Panc1 (cell line): ENCODE measurements around the gene ARHGEF7. TPM values are rescaled to one million over a fixed set of nuclear protein-coding genes. Genes with fewer than 3 reads are reported as not detected.
"Not testable (repeated sequence)": the region's sequence is repeated elsewhere in the genome, so short reads cannot be mapped to it uniquely, and the experiment has no call there.

Source experiments
- ATAC-seq: fragments of 200-7000 bp; cut with Tn5 transposase; 2 replicates; pipeline ENCODE4 v1.9.1; 2020; ENCODE audit warnings: mild to moderate bottlenecking, moderate library complexity
- BruUV-seq: library from RNA; stranded (reverse); fragments of 400-500 nt; replicated peaks from 2 replicates; lab custom pipeline; 2021; lab: Mats Ljungman, UMichigan
- CTCF ChIA-PET: fragments of 300-600 bp; sonication (Branson Sonifier 250); formaldehyde crosslinking; loops from one replicate; lab custom pipeline; 2022; ENCODE audit warnings: antibody characterized with exemption; lab: Charles Lee
- POLR2A ChIA-PET: fragments of 300-600 bp; sonication (Branson Sonifier 250); formaldehyde crosslinking; loops from one replicate; lab custom pipeline; 2022; ENCODE audit warnings: antibody characterized with exemption; lab: Charles Lee
- DNase-seq: peaks from one replicate; pipeline ENCODE4 v3.0.0-alpha.2; 2010; ENCODE audit warnings: low read depth, low spot score
- H3K27ac ChIP-seq: 2 replicates; pipeline ENCODE4 v1.5.1; 2011; ENCODE audit warnings: mild to moderate bottlenecking, low read length, inconsistent platforms
- H3K27me3 ChIP-seq: fragments of 200-500 bp; sonication (Bioruptor generic); 2 replicates; pipeline ENCODE4 v1.6.0; 2014; ENCODE audit warnings: low read length, inconsistent platforms; ENCODE audit not compliant: control insufficient read depth, insufficient read depth
- H3K36me3 ChIP-seq: fragments of 200-500 bp; sonication (Bioruptor generic); 2 replicates; pipeline ENCODE4 v1.5.1; 2014; ENCODE audit warnings: inconsistent platforms, mild to moderate bottlenecking, low read length, moderate library complexity; ENCODE audit not compliant: control insufficient read depth, insufficient read depth
- H3K4me1 ChIP-seq: 2 replicates; pipeline ENCODE4 v1.5.1; 2011; ENCODE audit warnings: inconsistent platforms, mild to moderate bottlenecking, low read length, moderate library complexity; ENCODE audit not compliant: control insufficient read depth, insufficient read depth
- H3K4me3 ChIP-seq, 2 experiments: 2 replicates each; pipeline ENCODE4 v1.5.1; 2011 to 2012; ENCODE audit warnings: low read depth in 2 of 2, low read length in 2 of 2, mild to moderate bottlenecking in 2 of 2, inconsistent platforms in 1 of 2, moderate library complexity in 1 of 2
- H3K9me3 ChIP-seq: fragments of 200-500 bp; sonication (Bioruptor generic); 2 replicates; pipeline ENCODE4 v1.5.1; 2014; ENCODE audit warnings: low read depth, mild to moderate bottlenecking, inconsistent platforms, low read length, moderate library complexity; ENCODE audit not compliant: control insufficient read depth, insufficient read depth
- in situ Hi-C: cut with HindIII; loops from 2 replicates; pipeline ENCODE4 v1.10.0; 2016; ENCODE audit warnings: low sequenced_read_pairs, low pct_unique_long_range_greater_than_20kb
- intact Hi-C: fragments of 100-400 bp; cut with micrococcal nuclease; formaldehyde crosslinking; loops from one replicate; pipeline ENCODE4 v1.10.0; 2022; ENCODE audit not compliant: unreplicated experiment
- total RNA-seq: library from RNA; stranded (reverse); gene quantifications from one replicate; pipeline ENCODE4 v1.2.1, GENCODE V29; 2021; ENCODE audit not compliant: unreplicated experiment
- TF ChIP-seq, protein P1 (sequence below): fragments of 450-650 bp; IDR thresholded peaks from 2 replicates; pipeline ENCODE4 v1.5.1; 2017; ENCODE audit warnings: mild to moderate bottlenecking

Gene ARHGEF7
- total RNA-seq, 1 experiment from 2014 or later, result 36.4 TPM

- BruUV-seq, H3K4me3 ChIP-seq, H3K9me3 ChIP-seq, DNase-seq, intact Hi-C loops, H3K27ac ChIP-seq, H3K4me1 ChIP-seq, H3K27me3 ChIP-seq, ATAC-seq, CTCF ChIA-PET, POLR2A ChIA-PET, H3K36me3 ChIP-seq, in situ Hi-C loops: not testable (repeated sequence)
These were observed 74.4 kb downstream of the ARHGEF7 start for GRCh38 chr13:111189516-111189915.

- H3K9me3 ChIP-seq, POLR2A ChIA-PET, intact Hi-C loops, CTCF ChIA-PET, H3K27me3 ChIP-seq, H3K27ac ChIP-seq, H3K4me1 ChIP-seq, DNase-seq, H3K4me3 ChIP-seq, BruUV-seq, H3K36me3 ChIP-seq, in situ Hi-C loops, ATAC-seq: not testable (repeated sequence)
These were observed 78.1 kb downstream of the ARHGEF7 start for GRCh38 chr13:111193223-111193622.

DNA sequence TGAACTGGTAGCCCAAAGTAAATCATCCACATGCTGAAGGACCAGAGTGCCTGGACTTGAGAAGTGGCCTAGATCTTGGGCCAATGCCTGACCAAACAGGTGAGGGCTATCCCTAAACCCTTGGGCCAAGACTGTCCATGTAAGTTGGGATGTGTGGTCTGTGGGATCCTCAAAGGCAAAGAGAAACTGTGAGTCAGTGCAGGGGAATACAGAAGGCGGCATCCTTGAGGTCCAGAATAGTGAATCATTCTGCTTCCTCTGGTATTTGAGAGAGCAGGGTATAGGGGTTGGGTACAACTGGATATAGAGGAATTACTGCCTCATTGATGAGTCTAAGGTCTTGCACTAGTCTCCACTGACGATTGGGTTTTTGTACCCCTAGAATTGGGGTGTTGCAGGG is 79.5 kb downstream of the ARHGEF7 start:
- H3K27ac ChIP-seq, ATAC-seq, CTCF ChIA-PET, H3K36me3 ChIP-seq, BruUV-seq, H3K4me3 ChIP-seq, DNase-seq, H3K9me3 ChIP-seq, intact Hi-C loops, H3K27me3 ChIP-seq, in situ Hi-C loops, H3K4me1 ChIP-seq: not testable (repeated sequence)
- POLR2A ChIA-PET, result interaction anchor here (0.6 kb wide), 1 partner anchor 636 kb away, joined by 13 read pairs; no protein-coding TSS in a partner anchor

GRCh38 chr13:111198732-111199378 is 83.7 kb downstream of the ARHGEF7 start:
- H3K27me3 ChIP-seq, DNase-seq, H3K4me3 ChIP-seq, H3K27ac ChIP-seq, POLR2A ChIA-PET, intact Hi-C loops, CTCF ChIA-PET, H3K4me1 ChIP-seq, H3K36me3 ChIP-seq, in situ Hi-C loops, ATAC-seq, H3K9me3 ChIP-seq, BruUV-seq: not testable (repeated sequence)

DNA sequence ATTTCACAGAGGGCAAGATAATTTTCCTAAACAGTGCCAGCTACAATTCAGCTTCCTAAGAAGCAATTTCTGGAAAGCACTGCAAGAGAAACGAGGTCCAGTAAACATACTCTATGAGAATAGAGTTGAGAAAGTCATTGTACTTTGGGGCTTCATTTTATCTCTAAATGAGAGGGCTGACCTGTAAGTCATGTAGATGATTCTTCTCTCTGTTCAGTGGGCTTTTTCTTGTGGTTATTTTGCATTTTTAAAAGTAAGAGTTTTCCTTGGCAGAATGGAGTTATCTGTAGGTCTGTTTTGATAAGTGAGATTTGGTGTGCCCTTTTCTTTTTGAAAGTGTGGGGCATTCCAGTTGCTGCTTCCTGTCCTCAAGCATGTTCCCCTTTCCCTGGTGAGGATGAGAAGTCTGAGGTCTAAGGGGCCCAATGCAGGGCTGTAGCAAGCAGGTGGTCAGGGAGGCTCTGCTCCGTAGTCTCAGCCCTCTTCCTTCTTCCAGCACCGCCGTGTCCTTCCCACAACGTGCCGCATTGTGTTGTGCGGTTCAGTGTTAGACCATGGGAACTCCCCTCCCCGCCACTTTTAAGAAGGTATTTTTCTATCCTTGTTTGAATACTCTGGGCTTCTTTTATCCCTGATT is 86.3 kb downstream of the ARHGEF7 start:
- POLR2A ChIA-PET, result no interaction called here
- no peak for ATAC-seq
- CTCF ChIA-PET, result no interaction called here
- H3K36me3 ChIP-seq, result no peaks in the 10 kb centered on the region
- TF ChIP-seq, protein P1, sequence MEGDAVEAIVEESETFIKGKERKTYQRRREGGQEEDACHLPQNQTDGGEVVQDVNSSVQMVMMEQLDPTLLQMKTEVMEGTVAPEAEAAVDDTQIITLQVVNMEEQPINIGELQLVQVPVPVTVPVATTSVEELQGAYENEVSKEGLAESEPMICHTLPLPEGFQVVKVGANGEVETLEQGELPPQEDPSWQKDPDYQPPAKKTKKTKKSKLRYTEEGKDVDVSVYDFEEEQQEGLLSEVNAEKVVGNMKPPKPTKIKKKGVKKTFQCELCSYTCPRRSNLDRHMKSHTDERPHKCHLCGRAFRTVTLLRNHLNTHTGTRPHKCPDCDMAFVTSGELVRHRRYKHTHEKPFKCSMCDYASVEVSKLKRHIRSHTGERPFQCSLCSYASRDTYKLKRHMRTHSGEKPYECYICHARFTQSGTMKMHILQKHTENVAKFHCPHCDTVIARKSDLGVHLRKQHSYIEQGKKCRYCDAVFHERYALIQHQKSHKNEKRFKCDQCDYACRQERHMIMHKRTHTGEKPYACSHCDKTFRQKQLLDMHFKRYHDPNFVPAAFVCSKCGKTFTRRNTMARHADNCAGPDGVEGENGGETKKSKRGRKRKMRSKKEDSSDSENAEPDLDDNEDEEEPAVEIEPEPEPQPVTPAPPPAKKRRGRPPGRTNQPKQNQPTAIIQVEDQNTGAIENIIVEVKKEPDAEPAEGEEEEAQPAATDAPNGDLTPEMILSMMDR, result no peak
- H3K27ac ChIP-seq, result no peak overlapping the region
- H3K4me1 ChIP-seq, result no peaks in the 10 kb centered on the region
- H3K27me3 ChIP-seq, result no peaks in the 10 kb centered on the region
- no TSS peak for BruUV-seq
- H3K9me3 ChIP-seq, result no peaks in the 10 kb centered on the region
- in situ Hi-C loops (no loop called here), intact Hi-C loops (no loop called here)
- no peak overlapping the region for H3K4me3 ChIP-seq
- DNase-seq, result no peak
